DOHH2 (cell line): ENCODE measurements around the gene MISP.

ENCODE experiments used
- H3F3A ChIP-seq: fragments of 200-600 bp; sonication (generic), shearing (Covaris generic); 2 replicates; pipeline ENCODE4 v1.6.0; 2016; ENCODE audit warnings: antibody characterized with exemption, mild to moderate bottlenecking; ENCODE audit not compliant: control insufficient read depth, insufficient read depth
- H3K27ac ChIP-seq: fragments of 200-600 bp; sonication (generic); 2 replicates; pipeline ENCODE4 v1.5.1; 2014; ENCODE audit warnings: low read depth, mild to moderate bottlenecking, low read length, moderate library complexity
- H3K27me3 ChIP-seq: fragments of 200-600 bp; sonication (generic); 2 replicates; pipeline ENCODE4 v1.6.1; 2014; ENCODE audit warnings: mild to moderate bottlenecking, low read length, mixed read lengths; ENCODE audit not compliant: control insufficient read depth
- H3K36me3 ChIP-seq: fragments of 200-600 bp; sonication (generic); 2 replicates; pipeline ENCODE4 v1.6.1; 2014; ENCODE audit warnings: mild to moderate bottlenecking, low read length, moderate library complexity, mixed read lengths; ENCODE audit not compliant: control insufficient read depth
- H3K4me1 ChIP-seq: fragments of 200-600 bp; sonication (generic); 2 replicates; pipeline ENCODE4 v1.6.1; 2014; ENCODE audit warnings: mild to moderate bottlenecking, low read length, mixed read lengths; ENCODE audit not compliant: control insufficient read depth
- H3K4me2 ChIP-seq: fragments of 200-600 bp; sonication (generic); 2 replicates; pipeline ENCODE4 v1.6.0; 2014; ENCODE audit warnings: mild to moderate bottlenecking, low read length, moderate library complexity
- H3K4me3 ChIP-seq: fragments of 200-600 bp; sonication (generic); 2 replicates; pipeline ENCODE4 v1.5.1; 2014; ENCODE audit warnings: mild to moderate bottlenecking, low read length, mixed read lengths
- H3K79me2 ChIP-seq: fragments of 200-600 bp; sonication (generic); 2 replicates; pipeline ENCODE4 v1.6.1; 2014; ENCODE audit warnings: mild to moderate bottlenecking, low read length, mixed read lengths; ENCODE audit not compliant: control insufficient read depth
- H3K9me2 ChIP-seq: fragments of 200-600 bp; sonication (generic); replicated peaks from 2 replicates; pipeline ENCODE4 v1.6.1; 2014; ENCODE audit warnings: mild to moderate bottlenecking, low read length, mixed read lengths; ENCODE audit not compliant: control insufficient read depth
- H3K9me3 ChIP-seq: fragments of 200-600 bp; sonication (generic); 2 replicates; pipeline ENCODE4 v1.6.1; 2014; ENCODE audit warnings: antibody characterized with exemption, low read length, mixed read lengths; ENCODE audit not compliant: control insufficient read depth, insufficient read depth
- H4K20me1 ChIP-seq: fragments of 200-600 bp; sonication (generic); 2 replicates; pipeline ENCODE4 v1.6.0; 2014; ENCODE audit warnings: low read depth, mild to moderate bottlenecking, antibody characterized with exemption, low read length, moderate library complexity; ENCODE audit not compliant: control insufficient read depth, insufficient read depth
- EZH2phosphoT487 ChIP-seq: fragments of 200-600 bp; sonication (generic); IDR thresholded peaks from 2 replicates; pipeline ENCODE4 v1.6.1; 2017; ENCODE audit warnings: borderline replicate concordance, mild to moderate bottlenecking, antibody characterized with exemption, low read length, moderate library complexity, mixed read lengths
- TF ChIP-seq, protein P1 (sequence below): fragments of 200-600 bp; sonication (generic); IDR thresholded peaks from one replicate; pipeline ENCODE4 v1.5.1; 2014; ENCODE audit warnings: antibody characterized with exemption, mild to moderate bottlenecking, low read depth, low read length; ENCODE audit not compliant: poor library complexity, severe bottlenecking

The MISP gene

DNA sequence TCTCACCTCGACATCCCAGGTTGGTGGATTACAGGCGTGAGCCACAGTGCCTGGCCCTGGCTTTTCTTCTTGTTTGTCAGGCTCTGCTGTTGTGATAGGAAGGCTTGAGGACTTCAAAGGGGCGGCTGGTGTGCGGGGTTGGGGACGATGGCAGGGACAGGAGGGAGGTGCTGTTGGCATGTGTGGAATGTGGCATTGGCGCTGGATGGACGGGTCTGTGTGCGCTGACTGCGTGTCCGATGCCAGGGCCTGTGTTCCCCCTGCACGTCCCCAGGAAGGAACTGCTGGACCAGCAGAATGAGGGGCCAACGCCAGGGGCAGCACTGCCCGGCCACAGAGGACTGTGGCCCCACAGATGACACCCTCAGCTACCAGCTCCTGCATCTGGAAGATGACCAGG lies 33.6 kb downstream of the MISP start:
- Histone ChIP-seq H3K9me3 (no peaks in the 10 kb centered on the region), H3F3A (no peaks in the 10 kb centered on the region), H3K4me1 (no peaks in the 10 kb centered on the region), H3K36me3 (no peaks in the 10 kb centered on the region), H3K27me3 (no peaks in the 10 kb centered on the region), H3K27ac (no peak overlapping the region), H3K4me3 (no peak overlapping the region), H4K20me1 (no peaks in the 10 kb centered on the region), H3K9me2 (no peaks in the 10 kb centered on the region), H3K4me2 (no peak overlapping the region), H3K79me2 (no peaks in the 10 kb centered on the region)
- TF ChIP-seq, protein P1, sequence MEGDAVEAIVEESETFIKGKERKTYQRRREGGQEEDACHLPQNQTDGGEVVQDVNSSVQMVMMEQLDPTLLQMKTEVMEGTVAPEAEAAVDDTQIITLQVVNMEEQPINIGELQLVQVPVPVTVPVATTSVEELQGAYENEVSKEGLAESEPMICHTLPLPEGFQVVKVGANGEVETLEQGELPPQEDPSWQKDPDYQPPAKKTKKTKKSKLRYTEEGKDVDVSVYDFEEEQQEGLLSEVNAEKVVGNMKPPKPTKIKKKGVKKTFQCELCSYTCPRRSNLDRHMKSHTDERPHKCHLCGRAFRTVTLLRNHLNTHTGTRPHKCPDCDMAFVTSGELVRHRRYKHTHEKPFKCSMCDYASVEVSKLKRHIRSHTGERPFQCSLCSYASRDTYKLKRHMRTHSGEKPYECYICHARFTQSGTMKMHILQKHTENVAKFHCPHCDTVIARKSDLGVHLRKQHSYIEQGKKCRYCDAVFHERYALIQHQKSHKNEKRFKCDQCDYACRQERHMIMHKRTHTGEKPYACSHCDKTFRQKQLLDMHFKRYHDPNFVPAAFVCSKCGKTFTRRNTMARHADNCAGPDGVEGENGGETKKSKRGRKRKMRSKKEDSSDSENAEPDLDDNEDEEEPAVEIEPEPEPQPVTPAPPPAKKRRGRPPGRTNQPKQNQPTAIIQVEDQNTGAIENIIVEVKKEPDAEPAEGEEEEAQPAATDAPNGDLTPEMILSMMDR: no peak
- no peak for TF ChIP-seq EZH2phosphoT487

DNA sequence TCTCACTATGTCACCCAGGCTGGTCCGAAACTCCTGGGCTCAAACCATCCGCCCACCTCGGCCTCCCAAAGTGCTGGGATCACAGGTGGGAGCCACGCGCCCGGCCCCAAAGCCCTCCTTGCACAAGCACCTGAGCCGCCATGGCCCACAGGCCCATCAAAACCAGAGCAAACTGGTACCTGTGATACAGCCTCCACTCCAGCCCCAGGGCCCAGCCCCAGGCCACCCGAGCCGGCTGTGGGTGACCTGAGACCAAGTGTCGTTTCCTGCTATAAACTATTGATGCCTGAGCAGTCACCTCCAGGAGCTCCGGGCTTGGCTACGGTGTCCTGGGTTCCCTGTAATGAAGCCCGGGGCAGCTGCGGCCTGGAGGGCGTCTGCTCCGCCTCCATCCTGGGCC lies 36.6 kb downstream of the MISP start:
- TF ChIP-seq EZH2phosphoT487: no peak
- Histone ChIP-seq H3K79me2 (no peaks in the 10 kb centered on the region), H3K4me3 (no peak overlapping the region), H3K9me3 (no peaks in the 10 kb centered on the region), H3K27ac (no peak overlapping the region), H3K9me2 (no peaks in the 10 kb centered on the region), H3K27me3 (no peaks in the 10 kb centered on the region), H3K36me3 (no peaks in the 10 kb centered on the region), H3K4me1 (no peaks in the 10 kb centered on the region), H3F3A (no peaks in the 10 kb centered on the region), H4K20me1 (no peaks in the 10 kb centered on the region), H3K4me2 (no peak overlapping the region)

DNA sequence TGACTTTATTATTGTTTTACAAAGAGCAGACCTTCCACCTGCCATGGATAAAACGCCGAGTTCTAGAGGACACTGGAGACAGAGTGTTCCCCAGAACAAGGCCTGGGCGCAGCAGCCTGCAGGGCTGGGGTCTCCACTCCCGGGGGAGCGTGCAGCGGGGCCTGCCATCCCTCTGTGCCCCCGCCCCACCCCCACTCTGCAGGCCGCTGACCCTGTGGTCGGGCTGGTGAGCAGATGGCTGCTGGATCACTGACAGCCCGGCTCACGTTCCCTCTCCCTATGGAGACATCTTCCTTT lies 37.7 kb downstream of the MISP start:
- no peak overlapping the region for H3K4me3 ChIP-seq
- H3K9me2 ChIP-seq: no peaks in the 10 kb centered on the region
- no peaks in the 10 kb centered on the region for H3K36me3 ChIP-seq
- H3K27ac ChIP-seq: no peak overlapping the region
- no peak overlapping the region for H3K4me2 ChIP-seq
- H3K79me2 ChIP-seq: no peaks in the 10 kb centered on the region
- TF ChIP-seq, protein P1: no peak
- TF ChIP-seq EZH2phosphoT487: no peak
- H4K20me1 ChIP-seq: no peaks in the 10 kb centered on the region
- no peaks in the 10 kb centered on the region for H3K4me1 ChIP-seq
- H3F3A ChIP-seq: no peaks in the 10 kb centered on the region
- H3K9me3 ChIP-seq: no peaks in the 10 kb centered on the region
- H3K27me3 ChIP-seq: no peaks in the 10 kb centered on the region

DNA sequence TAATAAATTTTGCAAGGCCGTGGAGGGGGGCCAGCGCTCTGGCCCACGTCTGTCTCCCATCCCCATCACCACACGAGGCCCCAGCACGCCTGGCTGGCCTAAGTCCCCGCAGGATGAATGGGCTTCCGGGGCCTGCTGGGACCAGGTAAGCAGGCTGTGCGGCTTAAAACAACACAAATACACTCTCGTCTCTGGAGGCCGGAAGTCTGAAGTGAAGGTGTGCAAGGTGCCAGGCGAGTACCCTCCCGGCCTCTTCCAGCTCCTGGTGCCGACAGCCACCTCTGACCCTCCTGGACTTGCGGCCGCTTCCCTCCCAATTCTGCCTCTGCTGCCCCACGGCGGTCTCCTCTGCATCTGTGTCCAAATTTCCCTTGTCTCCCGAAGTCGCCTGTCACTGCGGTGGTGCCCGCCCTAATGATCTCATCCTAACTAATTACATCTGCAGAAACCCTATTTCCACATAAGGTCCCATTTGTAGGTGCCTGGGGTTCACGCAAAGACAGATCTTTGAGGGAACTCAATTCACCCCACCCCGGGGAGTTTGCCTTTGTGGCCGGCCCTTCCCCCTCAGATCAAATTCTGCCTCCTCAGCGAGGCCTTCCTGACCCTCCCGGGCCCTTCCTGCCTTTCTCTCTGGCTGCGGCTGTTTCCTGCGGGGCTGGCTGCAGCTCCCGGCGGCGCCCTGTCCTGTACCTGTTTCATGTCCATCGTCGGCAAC lies 38.2 kb downstream of the MISP start:
- Histone ChIP-seq H3K79me2 (no peaks in the 10 kb centered on the region), H3F3A (no peaks in the 10 kb centered on the region), H3K27ac (no peak overlapping the region), H3K4me2 (no peak overlapping the region), H4K20me1 (no peaks in the 10 kb centered on the region), H3K27me3 (no peaks in the 10 kb centered on the region), H3K9me3 (no peaks in the 10 kb centered on the region), H3K4me1 (no peaks in the 10 kb centered on the region), H3K36me3 (no peaks in the 10 kb centered on the region), H3K4me3 (no peak overlapping the region), H3K9me2 (no peaks in the 10 kb centered on the region)
- TF ChIP-seq, protein P1: no peak
- TF ChIP-seq EZH2phosphoT487: no peak
